ENCODE data around the gene CBFA2T3.

CBFA2T3 gene

DNA sequence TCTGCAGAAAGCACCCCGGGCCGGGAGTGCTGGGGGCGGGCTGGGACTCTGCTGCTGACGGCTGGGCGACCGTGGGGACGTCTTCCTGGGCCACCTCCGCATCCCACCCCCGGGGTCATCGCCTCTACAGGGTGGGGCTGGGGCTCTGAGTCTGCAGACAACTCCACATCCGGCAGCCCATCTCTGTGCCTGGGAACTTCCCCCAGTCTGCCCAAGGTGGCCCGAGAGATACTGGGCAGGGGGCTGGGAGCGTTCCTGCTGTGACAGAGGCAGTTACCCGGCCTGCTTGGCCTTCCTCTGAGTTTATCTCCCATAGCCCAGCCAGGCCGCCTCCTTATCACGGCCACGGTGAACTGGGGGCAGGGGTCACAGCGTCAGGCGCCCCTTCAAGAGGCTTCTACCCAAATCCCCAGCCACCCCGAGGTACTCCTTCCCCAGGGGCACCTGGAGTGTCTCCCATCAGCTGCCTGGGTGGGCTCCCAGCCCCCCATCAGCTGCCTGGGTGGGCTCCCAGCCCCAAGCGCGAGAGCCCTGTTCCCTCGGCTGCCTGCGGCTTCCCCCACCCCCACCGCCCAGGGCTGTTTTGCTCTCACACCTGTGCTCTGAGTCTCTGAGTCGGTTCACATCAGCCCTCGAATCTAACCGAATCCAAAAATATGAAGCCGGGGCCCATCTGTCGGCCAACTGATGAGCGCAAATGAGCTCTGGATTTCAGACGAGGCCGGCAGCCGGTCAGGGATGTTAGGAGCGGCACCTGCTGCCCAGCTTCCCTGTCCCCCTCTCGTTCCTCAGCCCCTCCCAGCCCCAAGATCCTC lies 15.6 kb upstream of the CBFA2T3 start:
- H3K27ac ChIP-seq: no peak overlapping the region
- TF ChIP-seq, protein P1, sequence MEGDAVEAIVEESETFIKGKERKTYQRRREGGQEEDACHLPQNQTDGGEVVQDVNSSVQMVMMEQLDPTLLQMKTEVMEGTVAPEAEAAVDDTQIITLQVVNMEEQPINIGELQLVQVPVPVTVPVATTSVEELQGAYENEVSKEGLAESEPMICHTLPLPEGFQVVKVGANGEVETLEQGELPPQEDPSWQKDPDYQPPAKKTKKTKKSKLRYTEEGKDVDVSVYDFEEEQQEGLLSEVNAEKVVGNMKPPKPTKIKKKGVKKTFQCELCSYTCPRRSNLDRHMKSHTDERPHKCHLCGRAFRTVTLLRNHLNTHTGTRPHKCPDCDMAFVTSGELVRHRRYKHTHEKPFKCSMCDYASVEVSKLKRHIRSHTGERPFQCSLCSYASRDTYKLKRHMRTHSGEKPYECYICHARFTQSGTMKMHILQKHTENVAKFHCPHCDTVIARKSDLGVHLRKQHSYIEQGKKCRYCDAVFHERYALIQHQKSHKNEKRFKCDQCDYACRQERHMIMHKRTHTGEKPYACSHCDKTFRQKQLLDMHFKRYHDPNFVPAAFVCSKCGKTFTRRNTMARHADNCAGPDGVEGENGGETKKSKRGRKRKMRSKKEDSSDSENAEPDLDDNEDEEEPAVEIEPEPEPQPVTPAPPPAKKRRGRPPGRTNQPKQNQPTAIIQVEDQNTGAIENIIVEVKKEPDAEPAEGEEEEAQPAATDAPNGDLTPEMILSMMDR (conservative IDR thresholded peaks at IDR 0.05): no peak
- TF ChIP-seq ZFX (IDR thresholded peaks at IDR 0.05): no peak

DNA sequence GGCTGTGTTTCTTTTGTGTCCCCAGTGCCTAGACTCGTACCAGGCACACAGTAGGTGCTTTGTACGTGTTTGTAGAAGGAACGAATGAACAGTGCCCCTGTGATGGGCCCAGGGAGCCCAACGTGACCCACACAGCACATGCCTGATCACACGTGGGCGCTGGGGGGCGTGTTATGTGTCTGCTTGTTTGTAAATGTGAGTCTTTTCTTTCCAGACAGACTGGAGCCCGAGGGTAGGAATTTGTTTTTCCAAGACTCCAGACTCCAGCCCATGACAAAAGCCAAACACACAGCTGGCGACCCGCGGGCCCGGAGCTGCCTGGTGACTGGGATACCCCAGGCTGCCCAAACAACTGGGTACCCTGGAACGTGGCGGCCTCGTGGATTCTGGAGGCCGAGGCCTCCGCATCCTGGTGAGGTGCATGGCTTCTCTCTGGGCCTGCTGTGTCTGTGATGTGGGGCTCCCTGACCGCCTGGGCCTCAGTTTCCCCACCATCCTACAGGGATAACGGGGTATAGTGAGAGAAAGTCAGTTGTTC lies 14.9 kb upstream of the CBFA2T3 start:
- TF ChIP-seq, protein P1 (conservative IDR thresholded peaks at IDR 0.05): no peak
- no peak for TF ChIP-seq ZFX (IDR thresholded peaks at IDR 0.05)
- no peak overlapping the region for H3K27ac ChIP-seq

DNA sequence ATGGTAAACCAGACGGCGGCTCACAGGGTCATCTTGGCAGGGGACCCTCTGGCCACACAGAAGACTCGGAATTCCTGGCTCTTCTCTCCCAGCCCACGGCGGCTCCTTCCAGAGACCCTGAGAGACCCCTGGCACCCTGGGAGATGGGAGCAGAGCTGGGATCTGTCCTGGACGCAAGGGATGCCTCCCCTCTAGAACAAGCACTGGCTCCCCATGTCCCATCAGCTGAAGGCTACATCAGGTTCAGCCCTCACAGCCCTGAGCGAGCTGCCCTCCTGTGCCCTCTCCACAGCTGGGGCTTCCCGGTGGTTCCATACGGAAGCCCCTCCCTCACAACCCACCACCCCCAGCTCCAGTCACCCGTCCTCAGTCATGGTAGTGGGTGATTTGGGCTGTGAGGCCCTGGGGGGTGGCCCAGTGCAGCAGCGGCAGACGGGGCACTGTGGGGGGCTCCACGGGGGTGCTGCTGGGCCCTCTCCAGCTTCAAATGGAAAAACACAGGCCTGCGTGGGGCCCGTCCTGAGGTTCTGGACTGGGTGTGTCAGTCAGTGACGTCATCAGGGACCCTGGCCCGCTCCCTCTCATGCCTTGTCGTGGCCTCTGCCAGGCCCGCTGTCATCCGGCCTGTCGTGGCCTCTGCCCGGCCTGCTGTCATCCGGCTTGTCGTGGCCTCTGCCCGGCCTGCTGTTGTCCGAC lies 13.0 kb upstream of the CBFA2T3 start:
- TF ChIP-seq, protein P1 (conservative IDR thresholded peaks at IDR 0.05): no peak
- no peak for TF ChIP-seq ZFX (IDR thresholded peaks at IDR 0.05)
- no peak overlapping the region for H3K27ac ChIP-seq

DNA sequence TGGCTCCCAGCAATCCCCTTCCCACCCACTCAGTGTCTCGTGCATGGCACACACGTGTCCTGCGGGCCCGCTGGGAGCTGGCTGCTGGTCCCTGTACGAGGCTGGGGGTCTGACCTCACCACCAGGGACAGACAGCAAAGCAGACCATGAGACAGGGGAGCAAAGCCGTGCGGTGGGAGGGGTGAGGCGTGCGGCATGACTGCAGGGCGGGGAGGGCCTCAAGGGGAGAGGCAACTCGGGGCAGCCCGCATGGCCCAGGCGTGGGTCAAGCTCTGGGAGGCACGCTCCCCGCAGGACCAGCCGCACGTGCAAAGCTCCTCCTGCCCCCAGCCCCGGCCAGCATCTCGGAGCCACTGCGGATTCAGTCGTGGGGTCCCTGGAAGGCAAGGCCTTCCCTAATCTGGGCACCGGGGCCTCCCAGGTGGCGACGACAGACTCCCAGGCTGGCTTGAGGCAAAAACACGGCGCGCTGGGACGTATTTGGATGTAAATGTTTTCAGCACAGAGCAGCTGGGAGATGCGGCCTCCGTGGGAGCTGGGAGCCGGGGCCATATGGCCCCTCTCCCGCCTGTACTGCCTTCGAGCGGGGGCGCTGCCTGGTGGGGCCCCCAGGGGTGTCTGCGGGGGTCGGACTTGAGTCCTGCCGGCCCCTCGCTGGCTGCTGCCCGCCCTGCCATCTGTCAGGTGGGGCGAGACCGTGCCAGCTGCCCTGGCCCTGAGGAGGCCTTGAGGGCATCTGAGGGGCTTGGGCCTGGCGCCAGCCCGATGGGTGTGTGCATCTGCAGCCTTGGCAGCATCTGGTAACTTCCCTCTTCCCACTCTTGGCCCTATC lies 12.2 kb upstream of the CBFA2T3 start:
- TF ChIP-seq, protein P1 (conservative IDR thresholded peaks at IDR 0.05): no peak
- TF ChIP-seq ZFX (IDR thresholded peaks at IDR 0.05): no peak
- no peak overlapping the region for H3K27ac ChIP-seq

DNA sequence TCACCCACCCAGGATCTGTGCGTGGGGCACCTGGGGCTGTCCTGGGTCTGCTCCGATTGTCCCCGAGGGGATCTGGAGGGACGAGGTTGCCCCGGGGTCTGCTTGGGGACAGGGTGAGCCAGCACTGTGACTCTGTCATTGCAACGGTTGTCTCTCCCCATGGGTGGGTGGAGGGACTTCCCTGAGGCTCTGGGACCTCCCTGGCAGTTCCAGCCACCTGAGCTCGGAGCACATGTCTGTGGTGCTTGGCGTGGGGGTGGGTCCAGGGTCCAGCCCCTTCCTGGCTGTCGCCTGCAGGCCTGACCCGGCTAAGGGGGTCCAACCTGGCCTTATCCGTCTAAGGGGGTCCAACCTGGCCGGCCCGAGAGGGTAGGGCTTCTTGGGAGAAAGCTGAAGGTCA lies 8.5 kb upstream of the CBFA2T3 start:
- no peak for TF ChIP-seq ZFX (IDR thresholded peaks at IDR 0.05)
- TF ChIP-seq, protein P1 (conservative IDR thresholded peaks at IDR 0.05): no peak
- H3K27ac ChIP-seq: no peak overlapping the region

DNA sequence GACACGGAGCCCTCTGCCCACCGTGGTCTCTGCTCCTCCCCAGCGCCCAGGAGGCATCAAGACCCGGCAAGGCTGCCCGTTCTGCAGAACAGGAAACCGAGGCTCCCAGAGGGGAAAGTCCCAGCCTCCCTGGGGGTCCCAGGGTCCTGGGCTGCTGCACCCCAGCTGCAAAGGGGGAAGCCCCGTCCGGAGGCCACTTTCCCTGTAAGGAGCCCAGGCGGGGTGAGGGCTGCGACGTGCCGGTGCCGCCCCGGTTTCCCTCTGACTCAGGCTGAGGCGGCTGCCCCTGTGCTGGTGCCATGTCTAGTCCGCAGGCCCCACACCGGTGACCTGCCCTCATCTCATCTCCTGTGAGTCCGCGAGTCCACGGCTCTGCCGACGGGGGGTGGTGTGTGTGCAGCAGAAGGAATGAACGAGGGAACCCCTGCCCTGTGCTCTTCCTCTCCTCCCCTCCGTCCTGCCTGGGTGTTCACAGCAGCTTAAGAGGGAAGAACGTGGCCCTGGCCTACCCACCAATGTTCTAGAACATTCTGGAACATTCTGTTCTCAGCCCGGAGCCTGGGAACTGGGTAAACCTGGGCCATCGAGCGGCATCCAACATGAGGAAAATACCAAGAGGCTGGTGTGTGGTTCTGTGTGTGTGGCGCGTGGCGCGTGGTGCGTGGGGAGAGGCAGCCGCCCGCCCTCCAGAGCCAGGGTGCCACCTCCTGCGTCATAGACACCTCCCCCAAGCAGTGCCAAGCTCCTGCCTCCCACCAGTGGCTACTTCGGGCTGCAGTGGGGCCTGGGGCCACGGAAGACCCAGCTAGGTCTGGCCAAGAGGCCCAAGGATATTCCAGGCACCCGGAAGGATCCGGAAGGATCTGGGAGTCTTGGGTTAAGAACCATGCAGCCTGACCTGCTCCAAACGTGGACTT lies 7.0 kb upstream of the CBFA2T3 start:
- no peak overlapping the region for H3K27ac ChIP-seq
- TF ChIP-seq, protein P1 (conservative IDR thresholded peaks at IDR 0.05): no peak
- TF ChIP-seq ZFX (IDR thresholded peaks at IDR 0.05): no peak
